Activated CD4-positive, alpha-beta T cell treated with anti-CD3 and anti-CD28 coated beads, Interleukin-2, Interleukin-6, amounts not matched to agents 100 ng/mL and 50 ng/mL, durations not matched to agents 16 hours and 8 hours (primary cell): ENCODE data around the gene LBH.
A peak's percentile ranks its signal among the peaks of the same experiment; 100 is the strongest.
"Not testable (repeated sequence)": the region's sequence is repeated elsewhere in the genome, so short reads cannot be mapped to it uniquely, and the experiment has no call there.

ENCODE experiments used
- DNase-seq: peaks from one replicate; pipeline ENCODE4 v3.0.0-alpha.2; 2020

LBH gene

GRCh38 chr2:30259827-30260679 lies 28.7 kb downstream of the LBH start:
- DNase-seq = no peak

DNA sequence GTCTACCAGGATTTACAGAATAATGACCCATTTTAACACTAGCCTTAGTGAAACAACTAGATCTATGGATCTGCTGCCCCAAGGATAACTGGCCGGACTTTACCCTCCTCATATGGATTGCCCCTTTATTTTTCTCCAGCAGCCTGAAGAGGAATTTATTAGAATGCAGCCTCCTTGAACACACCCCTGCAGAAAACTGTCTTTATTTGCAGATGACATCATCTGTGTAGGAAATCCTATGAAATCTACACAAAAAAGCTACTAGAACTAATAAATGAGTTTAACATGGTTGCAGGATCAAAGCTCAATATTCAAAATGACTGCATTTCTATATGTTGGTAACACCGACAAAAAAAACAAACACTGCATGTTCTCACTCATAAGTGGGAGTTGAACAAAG lies 29.6 kb downstream of the LBH start:
- DNase-seq = no peak

DNA sequence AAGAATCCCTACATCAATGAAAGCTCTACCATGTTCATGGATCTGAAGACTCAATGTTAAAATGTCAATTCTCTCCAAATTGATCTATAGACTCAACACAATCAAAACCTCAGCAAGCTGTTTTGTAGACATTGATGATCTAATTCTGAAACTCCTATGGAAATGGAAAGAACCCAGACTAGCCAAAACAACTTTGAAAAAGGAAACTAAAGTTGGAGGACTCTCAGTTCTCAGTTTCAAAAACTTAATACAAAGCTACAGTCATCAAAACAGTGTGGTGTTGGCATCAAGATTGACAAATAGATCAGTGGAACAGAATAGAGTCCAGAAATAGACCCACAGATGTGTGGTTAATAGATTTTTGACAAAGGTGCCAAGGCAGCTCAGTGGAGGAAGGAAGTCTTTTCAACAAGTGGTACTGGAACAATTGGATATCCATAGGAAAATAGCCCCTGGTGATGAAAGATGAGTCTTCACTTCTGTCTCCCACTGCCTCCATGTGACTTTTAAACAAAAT lies 30.4 kb downstream of the LBH start:
- peak; percentile 66 for DNase-seq

DNA sequence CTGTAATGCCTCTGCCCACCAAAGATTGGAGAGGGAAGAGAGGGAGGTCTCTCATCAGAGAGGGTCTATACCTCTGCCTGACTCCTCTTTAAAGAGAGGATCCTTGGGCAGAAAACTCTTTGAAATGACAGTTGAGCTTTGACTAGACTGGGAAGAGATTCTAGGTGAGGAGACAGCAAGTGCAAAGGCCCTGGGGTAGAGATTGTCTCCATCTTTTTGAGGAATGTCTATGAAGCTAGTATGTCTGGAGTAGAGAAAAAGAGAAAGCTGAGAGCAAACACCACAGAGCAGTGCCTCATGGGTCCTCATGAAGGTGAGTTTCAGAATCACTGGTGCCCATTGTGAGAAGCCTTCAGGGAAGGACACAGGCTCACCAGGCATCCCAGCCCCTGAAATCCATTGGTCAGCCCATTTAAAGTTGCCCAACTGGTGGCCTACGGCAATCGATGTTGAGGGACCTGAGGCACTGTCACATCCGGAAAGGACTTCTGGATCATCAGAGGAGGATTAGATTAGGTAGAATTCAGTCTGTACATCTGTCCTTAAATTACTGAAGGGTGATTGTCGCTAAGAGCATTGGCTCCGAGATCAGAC lies 31.5 kb downstream of the LBH start:
- DNase-seq = no peak

DNA sequence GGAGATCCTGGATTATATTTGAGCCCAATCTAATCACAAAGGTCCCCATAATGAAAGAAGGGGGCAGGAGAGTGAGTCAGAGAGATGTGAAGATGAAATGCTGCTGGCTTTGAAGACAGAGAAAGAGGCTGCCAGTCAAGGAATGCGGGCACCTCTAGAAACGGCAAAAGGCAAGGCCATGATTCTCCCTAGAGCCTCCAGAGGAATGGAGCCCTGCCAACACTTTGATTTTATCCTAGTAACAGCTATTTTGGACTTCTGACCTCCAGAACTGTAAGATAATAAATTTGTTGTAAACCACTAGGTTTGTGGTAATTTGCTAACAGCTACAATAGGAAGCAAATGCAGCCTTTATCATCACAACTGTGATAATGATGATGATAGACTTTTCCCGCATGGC lies 32.9 kb downstream of the LBH start:
- DNase-seq = no peak

DNA sequence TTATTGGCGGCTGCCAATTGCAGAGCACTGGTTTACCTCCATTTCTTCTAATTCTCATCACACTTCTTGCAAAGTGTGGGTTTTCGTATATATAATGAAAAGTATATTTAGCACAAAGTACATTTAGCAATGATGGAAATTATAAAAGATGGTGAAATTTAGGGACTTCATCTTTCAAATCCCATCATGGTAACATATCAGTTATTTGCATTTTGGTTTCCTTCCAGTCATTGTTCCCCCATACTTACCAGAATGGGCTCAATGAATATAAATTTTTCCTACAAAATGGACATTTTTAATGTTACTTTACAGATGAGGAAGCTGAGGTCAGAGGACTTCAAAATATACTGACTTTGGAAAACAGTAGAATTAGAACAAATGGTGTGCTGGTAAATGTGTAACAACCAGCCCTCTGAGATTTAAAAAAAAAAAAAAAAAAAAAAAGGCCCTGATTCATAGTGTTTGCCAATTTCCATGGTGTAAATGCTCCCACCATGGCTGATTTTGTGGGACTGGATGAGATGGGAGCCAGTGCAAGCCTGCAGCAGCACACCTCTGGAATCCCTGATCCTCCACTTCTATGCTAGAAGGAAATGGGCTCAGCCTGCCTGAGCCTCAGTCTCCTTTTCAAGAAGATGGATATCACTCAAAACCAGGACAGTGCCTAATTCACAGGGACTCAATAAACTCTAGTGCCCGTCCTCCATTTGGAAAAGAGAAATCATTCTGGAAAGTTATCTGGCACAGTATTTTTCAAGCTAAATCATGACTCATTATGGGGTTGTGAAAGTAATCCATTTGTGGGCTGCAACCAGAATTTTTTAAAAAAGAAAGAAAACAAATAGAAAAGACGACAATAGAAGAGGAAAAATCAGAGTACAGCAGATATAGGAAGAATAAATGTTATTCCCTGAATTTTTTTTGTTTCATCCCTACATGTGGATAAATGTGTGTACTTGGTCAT lies 34.0 kb downstream of the LBH start:
- DNase-seq = no peak

- DNase-seq = peak; percentile 64
These were observed 34.8 kb downstream of the LBH start for GRCh38 chr2:30266051-30266621.

GRCh38 chr2:30266705-30267104 lies 35.4 kb downstream of the LBH start:
- DNase-seq = peak; percentile 14

DNA sequence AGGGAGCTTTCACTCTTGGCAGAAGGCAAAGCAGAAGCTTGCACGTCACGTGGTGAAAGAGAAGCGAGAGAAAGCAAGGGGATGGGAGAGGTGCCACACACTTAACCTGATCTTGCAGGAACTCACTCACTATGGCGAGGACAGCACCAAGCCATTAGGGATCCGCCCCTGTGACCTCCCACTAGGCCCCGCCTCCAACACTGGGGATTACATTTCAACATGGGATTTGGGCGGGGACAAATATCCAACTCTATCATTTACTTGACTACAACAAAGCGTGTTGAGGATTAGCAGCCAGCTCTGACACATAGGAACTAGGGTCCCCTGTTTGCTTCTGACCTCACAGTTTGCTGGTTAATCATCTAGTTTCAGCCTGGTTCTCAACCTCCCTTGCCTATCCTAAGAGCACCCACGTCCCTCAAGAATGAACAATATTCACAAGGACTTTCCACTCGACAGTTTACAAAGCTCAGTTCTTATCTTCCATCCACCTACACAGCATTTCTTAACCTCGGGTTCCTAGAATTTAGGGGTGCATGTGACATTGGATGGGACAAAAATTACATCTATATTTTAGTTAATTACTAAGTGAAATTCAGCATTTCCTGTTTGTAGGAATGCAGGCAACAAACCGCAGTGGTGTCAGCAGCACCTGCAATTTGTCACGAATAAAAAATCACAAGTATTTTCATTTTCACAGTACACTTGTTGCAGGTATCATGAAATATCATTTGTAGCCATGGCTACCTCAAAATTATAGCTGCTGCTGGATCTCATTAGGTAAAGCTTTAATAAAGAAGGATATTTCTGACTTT lies 36.0 kb downstream of the LBH start:
- DNase-seq = peak; percentile 66

GRCh38 chr2:30268296-30268871 lies 37.0 kb downstream of the LBH start:
- no peak for DNase-seq

- not testable (repeated sequence) for DNase-seq
These were observed 37.9 kb downstream of the LBH start for GRCh38 chr2:30269114-30269770.

GRCh38 chr2:30269771-30270145 lies 38.4 kb downstream of the LBH start:
- no peak for DNase-seq

DNA sequence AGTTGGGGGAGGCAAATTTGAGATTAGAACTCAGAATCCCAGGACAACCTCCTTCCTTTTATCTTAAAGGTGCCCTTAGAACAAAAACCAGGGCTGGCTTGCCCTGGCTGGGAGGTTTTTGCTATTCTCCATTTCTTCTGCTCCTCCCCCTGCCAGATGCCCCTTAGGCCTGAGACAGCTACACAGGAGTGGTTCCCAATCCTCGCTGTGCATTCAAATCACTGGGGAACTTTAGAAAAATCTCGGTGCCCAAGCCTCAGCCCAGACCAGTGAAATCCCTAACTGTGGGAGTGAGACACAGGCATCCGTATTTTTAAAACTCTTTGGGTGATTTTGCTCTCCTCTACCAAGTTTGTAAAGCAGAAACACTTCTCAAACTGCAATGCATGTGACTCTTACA lies 38.8 kb downstream of the LBH start:
- DNase-seq = no peak

DNA sequence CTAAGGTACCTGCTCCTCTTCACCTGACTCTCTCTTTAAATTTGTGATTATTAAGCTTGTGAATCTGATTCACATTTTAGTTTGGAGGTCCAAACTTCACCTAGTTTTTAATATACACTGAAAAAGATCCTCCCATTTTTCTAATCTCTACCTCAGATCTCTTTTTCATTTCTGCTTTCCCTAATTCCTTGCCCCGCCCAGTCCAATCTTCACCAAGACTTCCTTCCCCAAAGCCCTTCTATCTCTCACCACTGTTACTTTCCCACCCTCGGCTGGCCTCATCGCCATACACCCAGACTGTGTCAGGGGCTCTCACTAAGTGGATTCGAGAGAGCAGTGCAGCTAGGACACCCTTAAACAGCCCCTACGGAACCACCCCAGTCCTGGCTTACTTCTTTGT lies 40.0 kb downstream of the LBH start:
- no peak for DNase-seq

DNA sequence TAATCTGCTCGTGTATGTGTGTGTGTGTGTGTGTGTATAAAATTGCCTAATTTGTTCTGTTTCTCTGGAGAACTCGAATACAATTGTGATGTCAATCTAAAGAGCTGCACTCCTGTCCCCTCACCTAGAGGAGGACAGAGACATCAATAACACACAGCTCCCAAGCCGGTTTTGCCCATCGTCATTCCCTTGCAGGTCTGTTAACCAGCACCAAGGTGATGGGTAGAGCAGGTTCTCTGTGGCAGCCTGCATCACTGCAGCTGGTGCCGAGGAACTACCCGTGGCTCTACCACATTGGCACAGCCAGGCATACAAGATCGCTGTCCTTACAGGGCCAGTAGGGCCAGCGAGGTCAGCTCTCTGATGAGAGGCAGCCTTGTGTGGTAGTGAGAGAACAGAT lies 41.0 kb downstream of the LBH start:
- no peak for DNase-seq

DNA sequence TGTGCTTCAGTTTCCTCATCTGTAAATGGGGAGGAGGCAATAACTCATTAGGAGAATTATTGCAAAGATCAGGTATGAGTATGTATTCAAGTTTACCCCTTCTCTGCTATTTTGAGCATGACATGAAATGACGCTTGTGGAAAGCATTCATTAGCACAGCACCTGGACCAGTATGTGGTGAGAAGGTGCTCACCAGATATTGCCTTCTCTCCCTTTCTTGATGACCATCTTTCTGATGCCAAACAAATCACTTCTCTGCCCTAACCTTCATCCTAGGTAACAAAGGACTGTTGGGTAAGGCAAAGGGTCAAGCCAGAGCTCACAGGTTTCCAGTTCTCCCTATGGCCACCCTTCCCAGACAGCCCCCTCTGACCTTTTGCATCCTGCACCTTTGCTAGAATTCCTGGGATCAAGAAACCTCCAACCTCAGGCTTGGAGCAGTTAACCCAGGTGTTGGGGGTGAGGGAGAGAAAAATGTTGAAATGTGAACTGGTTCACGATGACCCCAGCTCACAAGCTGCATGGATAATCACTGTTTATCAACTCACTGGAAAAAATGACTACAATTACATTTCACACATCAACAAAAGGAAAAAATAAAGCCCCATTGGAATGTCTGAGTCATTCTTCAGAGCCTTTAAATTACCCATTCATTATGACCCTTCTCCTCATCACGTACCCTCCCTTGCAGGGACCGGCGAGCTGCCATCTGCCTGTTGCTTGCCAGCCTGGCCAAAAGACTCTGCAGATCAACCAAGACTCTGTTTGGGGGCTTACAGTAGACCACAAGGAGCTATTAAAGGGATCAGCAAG lies 41.6 kb downstream of the LBH start:
- peak; percentile 34 for DNase-seq

DNA sequence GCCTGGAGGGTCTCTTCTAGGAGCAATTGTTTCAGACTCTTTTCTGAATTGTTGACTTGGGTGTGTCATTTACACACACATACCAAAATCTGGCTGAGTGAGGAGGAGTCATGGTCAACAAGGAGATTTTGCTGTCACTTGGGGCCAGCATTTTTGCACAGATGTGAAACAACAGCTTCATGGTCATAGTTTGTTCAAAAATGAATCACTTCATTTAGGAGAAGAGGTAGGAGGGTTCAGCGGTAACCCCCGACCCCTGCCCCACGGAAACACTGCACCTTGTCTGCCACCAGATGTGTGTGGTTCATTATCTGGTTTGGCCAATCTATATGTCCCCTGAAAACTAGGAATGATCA lies 42.2 kb downstream of the LBH start:
- no peak for DNase-seq

GRCh38 chr2:30275256-30275655 lies 43.9 kb downstream of the LBH start:
- no peak for DNase-seq

DNA sequence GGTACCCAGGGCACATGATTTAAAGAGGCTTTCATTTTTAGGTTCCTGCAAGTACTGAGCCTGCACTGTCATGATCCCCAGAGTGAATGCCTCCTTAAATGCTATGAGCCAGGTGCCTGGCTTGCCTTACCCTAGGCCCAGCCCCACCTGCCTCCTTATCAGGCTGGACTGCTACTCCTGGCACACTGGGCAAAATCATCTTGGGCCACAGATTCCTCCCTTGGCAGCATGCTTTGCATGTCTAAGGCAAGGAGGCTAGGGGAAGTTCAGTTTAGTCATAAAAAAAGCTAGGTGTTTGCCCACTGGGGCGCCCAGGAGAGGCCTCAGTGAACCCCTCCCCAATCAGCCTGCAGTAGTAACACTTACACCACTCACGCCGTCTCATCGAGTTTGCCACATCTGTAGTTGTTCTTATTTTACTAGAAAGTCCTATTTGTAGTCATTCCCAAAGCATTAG lies 45.1 kb downstream of the LBH start:
- peak; percentile 42 for DNase-seq

DNA sequence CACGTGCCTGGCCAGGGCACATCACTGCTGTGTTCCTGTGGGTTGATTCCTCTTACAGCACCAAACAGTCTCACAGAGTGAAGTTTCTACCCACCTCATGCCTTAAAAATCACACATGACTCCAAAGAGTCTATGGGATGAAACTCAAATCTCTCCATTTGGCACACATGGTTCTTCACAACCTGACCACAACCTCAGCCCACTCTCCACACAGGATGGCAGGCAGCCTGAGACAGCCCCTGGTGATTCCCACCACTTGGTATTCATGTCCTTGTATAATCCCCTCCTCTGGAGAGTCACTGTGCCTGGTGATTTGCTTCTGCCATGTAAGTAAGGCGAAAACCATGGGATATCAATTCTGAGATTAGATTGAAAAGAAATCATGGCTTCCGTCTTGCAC lies 46.2 kb downstream of the LBH start:
- DNase-seq = no peak
